Ishikawa (cell line): ENCODE data around the gene GRPEL2.

Experiments used
- CEBPB ChIP-seq: IDR thresholded peaks from 2 replicates; pipeline ENCODE4 v1.6.1; 2012
- CREB1 ChIP-seq: IDR thresholded peaks from 2 replicates; pipeline ENCODE4 v1.6.1; 2012; ENCODE audit warnings: low read depth
- EGR1 ChIP-seq: IDR thresholded peaks from 2 replicates; pipeline ENCODE4 v1.6.1; 2012
- EP300 ChIP-seq: IDR thresholded peaks from 2 replicates; pipeline ENCODE4 v1.6.1; 2012; ENCODE audit warnings: borderline replicate concordance
- FOXM1 ChIP-seq: IDR thresholded peaks from 2 replicates; pipeline ENCODE4 v1.6.1; 2012; ENCODE audit warnings: low read depth, borderline replicate concordance
- MAX ChIP-seq: IDR thresholded peaks from 2 replicates; pipeline ENCODE4 v1.6.1; 2012
- NFIC ChIP-seq: IDR thresholded peaks from 2 replicates; pipeline ENCODE4 v1.6.1; 2012
- RAD21 ChIP-seq: IDR thresholded peaks from 2 replicates; pipeline ENCODE4 v1.6.1; 2012; ENCODE audit warnings: low read depth
- REST ChIP-seq: IDR thresholded peaks from 2 replicates; pipeline ENCODE4 v1.6.1; 2012; ENCODE audit warnings: low read depth, mild to moderate bottlenecking
- TAF1 ChIP-seq: IDR thresholded peaks from 2 replicates; pipeline ENCODE4 v1.6.1; 2012; ENCODE audit warnings: low read depth, mild to moderate bottlenecking
- TCF12 ChIP-seq: IDR thresholded peaks from 2 replicates; pipeline ENCODE4 v1.6.1; 2012; ENCODE audit warnings: low read depth
- TEAD4 ChIP-seq: IDR thresholded peaks from 2 replicates; pipeline ENCODE4 v1.6.1; 2012
- USF1 ChIP-seq: IDR thresholded peaks from 2 replicates; pipeline ENCODE4 v1.6.1; 2012
- YY1 ChIP-seq: IDR thresholded peaks from 2 replicates; pipeline ENCODE4 v1.6.1; 2012; ENCODE audit warnings: low read depth
- ZBTB7A ChIP-seq: IDR thresholded peaks from 2 replicates; pipeline ENCODE4 v1.6.1; 2012; ENCODE audit warnings: low read depth

Gene GRPEL2

GRCh38 chr5:149363358-149363757, 18.1 kb downstream of the GRPEL2 start:
- TF ChIP-seq USF1 = no peak

- no peak for TF ChIP-seq TCF12
- TF ChIP-seq YY1 = no peak
- TF ChIP-seq USF1 = no peak
- TF ChIP-seq CREB1 = no peak
- TF ChIP-seq EP300 = no peak
- TF ChIP-seq CEBPB = no peak
- no peak for TF ChIP-seq FOXM1
- no peak for TF ChIP-seq ZBTB7A
- TF ChIP-seq REST = no peak
- TF ChIP-seq EGR1 = no peak
- no peak for TF ChIP-seq TAF1
- no peak for TF ChIP-seq RAD21
Measured at GRCh38 chr5:149363936-149364335, 18.6 kb downstream of the GRPEL2 start.

GRCh38 chr5:149364719-149365118, 19.4 kb downstream of the GRPEL2 start:
- TF ChIP-seq FOXM1 (no peak), MAX (no peak), RAD21 (no peak), CEBPB (no peak), USF1 (no peak), CREB1 (no peak), TCF12 (no peak), TEAD4 (no peak), YY1 (no peak), EP300 (no peak), TAF1 (no peak)

GRCh38 chr5:149365418-149365817, 20.1 kb downstream of the GRPEL2 start:
- TF ChIP-seq EGR1 (no peak), MAX (no peak), USF1 (no peak), REST (no peak), ZBTB7A (no peak), TEAD4 (no peak)

- TF ChIP-seq TAF1 = no peak
- TF ChIP-seq EP300 = no peak
- TF ChIP-seq ZBTB7A = no peak
- TF ChIP-seq YY1 = no peak
- no peak for TF ChIP-seq NFIC
- no peak for TF ChIP-seq USF1
- TF ChIP-seq FOXM1 = no peak
- no peak for TF ChIP-seq REST
- TF ChIP-seq EGR1 = no peak
- no peak for TF ChIP-seq MAX
- TF ChIP-seq CREB1 = no peak
- no peak for TF ChIP-seq TCF12
- no peak for TF ChIP-seq TEAD4
- TF ChIP-seq CEBPB = no peak
- no peak for TF ChIP-seq RAD21
Measured at GRCh38 chr5:149366169-149366729, 20.9 kb downstream of the GRPEL2 start.
